Psoas muscle (tissue), 8 donors: ENCODE measurements around the gene CACNA2D1. TPM values are rescaled to one million over a fixed set of nuclear protein-coding genes. Genes with fewer than 3 reads are reported as not detected.
A peak's percentile ranks its signal among the peaks of the same experiment; 100 is the strongest.

ENCODE experiments used
- ATAC-seq, 4 donors: fragments of 200-7000 bp; cut with Tn5 transposase; one replicate each; pipeline ENCODE4 v1.9.1; 2020; ENCODE audit warnings: moderate library complexity in 3 of 4, mild to moderate bottlenecking in 2 of 4
- DNase-seq, 2 donors: peaks; one replicate each; pipeline ENCODE4 v3.0.0-alpha.2; 2020
- H3K27ac ChIP-seq: fragments of 200-600 bp; one replicate; pipeline ENCODE4 v1.8.0; 2022
- H3K27me3 ChIP-seq, 3 donors: fragments of 200-600 bp in 1 of 3; one replicate each; pipeline versions ENCODE4 v1.6.1 to v1.8.0; 2013 to 2022; ENCODE audit warnings: low read length in 2 of 3, mild to moderate bottlenecking in 2 of 3, moderate library complexity in 1 of 3; ENCODE audit not compliant: insufficient read depth in 3 of 3
- H3K36me3 ChIP-seq, 2 donors: fragments of 200-600 bp in 1 of 2; one replicate each; pipeline versions ENCODE4 v1.6.1 to v1.8.0; 2013 to 2022; ENCODE audit warnings: low read depth in 1 of 2, mild to moderate bottlenecking in 1 of 2, moderate library complexity in 1 of 2; ENCODE audit not compliant: insufficient read depth in 1 of 2
- H3K4me1 ChIP-seq: fragments of 200-600 bp; one replicate; pipeline ENCODE4 v1.8.0; 2022
- H3K4me3 ChIP-seq: fragments of 200-600 bp; one replicate; pipeline ENCODE4 v1.8.0; 2022; ENCODE audit warnings: mild to moderate bottlenecking
- H3K9me3 ChIP-seq: fragments of 200-600 bp; one replicate; pipeline ENCODE4 v1.8.0; 2022
- CTCF ChIP-seq: fragments of 200-600 bp; IDR thresholded peaks from one replicate; pipeline ENCODE4 v1.8.0; 2022; ENCODE audit warnings: antibody characterized with exemption
- WGBS, 3 donors: extraction: QIAGEN DNeasy Blood & Tissue Kit; methylation state at CpG; one replicate each; pipeline versions ENCODE4 v1.1.6 to v1.1.7; 2013; 5-methylcytosine and 5-hydroxymethylcytosine counted together
- intact Hi-C, 2 donors: fragments of 100-400 bp; cut with DNase I; formaldehyde crosslinking; loops; one replicate each; pipeline versions ENCODE4 v1.11.0 to v1.14.2; 2022
- polyA plus RNA-seq, 3 donors: library from polyadenylated mRNA; stranded (reverse); fragments of 200-250 nt; gene quantifications; one replicate each; pipeline ENCODE4 v1.2.3, GENCODE V29; 2013
- total RNA-seq, 4 donors: library from RNA; stranded (reverse); fragmentation: NEBNext Ultra II Directional in 2 of 4; extraction: Animal tissue kit (Norgen Biotek cat#: 25700) in 2 of 4; gene quantifications; one replicate each; pipeline versions ENCODE4 v1.2.1 to v1.2.4, GENCODE V29; 2021 to 2023
- donor health status: healthy with polysubstance abuse.
- donor health status: DM: no; HTN: no; CAD: no; lungs with moderate emphysema.
- donor health status: Bipolar disorder and iron deficiency.
- donor health status: healthy.
- donor health status: DM: yes; HTN: yes; CAD: no.
- donor health status: DM: no; HTN: no; CAD: no.
- donor health status: DM: no; HTN: no; CAD: no.
- donor health status: DM: yes; HTN: yes; CAD: no.

The CACNA2D1 gene
- total and polyA plus RNA-seq, 7 donors = 10.2 to 167 (median 97.5) TPM

- TF ChIP-seq CTCF = no peak
- peak in 3 of 4 donors; percentile 49 to 53 (median 51) for ATAC-seq
- H3K4me3 ChIP-seq = no peak overlapping the region
- H3K9me3 ChIP-seq = no peaks in the 10 kb centered on the region
- peaks cover 5% of the 10 kb centered on the region for H3K4me1 ChIP-seq
- WGBS, 3 donors = 72 to 81% (median 73%) methylated on average over 3 of the region's 3 CpGs
- H3K36me3 ChIP-seq = no peaks in the 10 kb centered on the region
- no peaks in the 10 kb centered on the region for H3K27me3 ChIP-seq
- DNase-seq = no peak
- intact Hi-C loops = no loop called here
- H3K27ac ChIP-seq = peak overlapping the region; percentile 25
Observed at GRCh38 chr7:82105463-82105862, 338.1 kb downstream of the CACNA2D1 start.

DNA sequence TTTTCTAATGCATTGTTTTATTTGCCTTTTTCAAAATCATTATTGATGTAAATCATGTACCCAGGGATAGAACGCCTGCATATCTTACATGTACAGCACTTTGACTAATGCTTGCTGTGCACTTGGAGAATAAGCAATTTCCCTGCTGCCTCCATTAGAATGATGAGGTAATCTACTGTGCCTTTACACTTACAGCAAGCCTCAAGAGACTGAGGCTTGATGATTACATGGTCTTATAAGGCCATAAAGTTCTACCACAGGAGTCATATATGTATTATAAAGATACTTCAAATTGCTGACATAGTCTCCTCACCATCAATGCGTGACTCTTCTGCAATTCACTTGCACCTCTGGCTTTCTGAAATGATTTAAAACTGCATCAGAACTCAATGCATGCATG is 345.2 kb downstream of the CACNA2D1 start:
- Histone ChIP-seq H3K27ac (no peak overlapping the region), H3K4me3 (no peak overlapping the region), H3K27me3 (no peaks in the 10 kb centered on the region), H3K4me1 (no peaks in the 10 kb centered on the region), H3K36me3 (peaks cover 0 to 4% of the 10 kb centered on the region in 2 donors), H3K9me3 (no peaks in the 10 kb centered on the region)
- no peak for DNase-seq
- TF ChIP-seq CTCF = no peak
- intact Hi-C loops = no loop called here
- ATAC-seq = no peak
- WGBS, 3 donors = 90 to 95% (median 92%) methylated on average over 2 of the region's 2 CpGs

- Histone ChIP-seq H3K4me3 (no peak overlapping the region), H3K36me3 (no peaks in the 10 kb centered on the region), H3K9me3 (no peaks in the 10 kb centered on the region), H3K27ac (no peak overlapping the region), H3K27me3 (no peaks in the 10 kb centered on the region), H3K4me1 (no peaks in the 10 kb centered on the region)
- ATAC-seq = no peak
- intact Hi-C loops = no loop called here
- no peak for TF ChIP-seq CTCF
- 68 to 75% (median 71%) methylated on average over 4 of the region's 4 CpGs for WGBS, 3 donors
- DNase-seq = no peak
Observed at GRCh38 chr7:82091126-82091684, 352.4 kb downstream of the CACNA2D1 start.

GRCh38 chr7:82087099-82087498 is 356.5 kb downstream of the CACNA2D1 start:
- whole genome bisulfite sequencing, 3 donors = 52 to 75% (median 56%) methylated on average over 4 of the region's 4 CpGs
- Histone ChIP-seq H3K27ac (no peak overlapping the region), H3K27me3 (no peaks in the 10 kb centered on the region), H3K9me3 (no peaks in the 10 kb centered on the region), H3K4me3 (no peak overlapping the region), H3K4me1 (no peaks in the 10 kb centered on the region), H3K36me3 (peaks cover 0 to 26% of the 10 kb centered on the region in 2 donors)
- ATAC-seq (peak; percentile 27 to 79 (median 66)), DNase-seq (no peak)
- no peak for TF ChIP-seq CTCF
- intact Hi-C loops = no loop called here

DNA sequence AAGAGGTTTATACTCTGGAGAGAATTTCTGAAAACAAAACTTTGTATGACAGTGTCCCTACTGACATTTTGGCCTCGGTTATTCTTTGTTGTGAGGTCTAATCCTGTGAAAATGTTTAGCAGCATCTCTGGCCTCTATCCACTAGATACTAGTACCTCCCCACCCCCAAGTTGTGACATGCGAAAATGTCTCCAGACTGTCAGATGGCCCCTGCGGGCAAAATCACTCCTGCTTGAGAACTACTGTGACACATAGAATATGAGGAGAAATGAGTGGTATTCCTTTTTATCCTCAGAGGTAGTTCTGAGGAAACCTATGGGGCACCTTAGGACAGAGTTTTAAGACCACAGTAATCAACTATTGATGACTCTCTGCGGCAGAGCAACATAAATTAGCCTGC is 358.5 kb downstream of the CACNA2D1 start:
- peaks cover 0 to 26% of the 10 kb centered on the region in 2 donors for H3K36me3 ChIP-seq
- H3K27me3 ChIP-seq = no peaks in the 10 kb centered on the region
- no peak for DNase-seq
- no peak for ATAC-seq
- intact Hi-C loops = no loop called here
- H3K9me3 ChIP-seq = no peaks in the 10 kb centered on the region
- no peak overlapping the region for H3K27ac ChIP-seq
- H3K4me3 ChIP-seq = no peak overlapping the region
- H3K4me1 ChIP-seq = no peaks in the 10 kb centered on the region
- TF ChIP-seq CTCF = no peak
- WGBS, 3 donors = 85 to 87% (median 86%) methylated on average over 4 of the region's 4 CpGs
